Stimulated activated naive B cell treated with anti-CD40 and anti-IgM and Interleukin-4, amounts not matched to agents 10 μg/mL and 1 μg/mL and 100 μg/mL, for 72 hours (primary cell): Measurements from ENCODE around the gene EARS2.
"Not testable (repeated sequence)": the region's sequence is repeated elsewhere in the genome, so short reads cannot be mapped to it uniquely, and the experiment has no call there.

Experiments used
- ATAC-seq, 2 donors: fragments of 150-1000 bp; cut with Tn5 transposase; replicated peaks; 2 replicates each; pipeline ENCODE4 v1.10.0; 2021; ENCODE audit warnings: moderate library complexity in 1 of 2
- DNase-seq: peaks from one replicate; pipeline ENCODE4 v3.0.0; 2021
- H3K27ac Mint-ChIP-seq: one replicate; pipeline ENCODE4 v1.8.0; 2022; ENCODE audit warnings: mild to moderate bottlenecking, mixed read lengths
- H3K27me3 Mint-ChIP-seq, 2 donors: one replicate each; pipeline ENCODE4 v1.8.0; 2022; ENCODE audit warnings: mixed read lengths in 2 of 2
- H3K36me3 Mint-ChIP-seq, 2 donors: one replicate each; pipeline ENCODE4 v1.8.0; 2022; ENCODE audit warnings: mixed read lengths in 2 of 2, mild to moderate bottlenecking in 1 of 2
- H3K4me1 Mint-ChIP-seq, 2 donors: one replicate each; pipeline ENCODE4 v1.8.0; 2022; ENCODE audit warnings: mixed read lengths in 2 of 2, mild to moderate bottlenecking in 1 of 2
- H3K4me3 Mint-ChIP-seq, 2 donors: one replicate each; pipeline ENCODE4 v1.8.0; 2022; ENCODE audit warnings: mild to moderate bottlenecking in 2 of 2, mixed read lengths in 2 of 2, moderate library complexity in 1 of 2
- H3K9me3 Mint-ChIP-seq, 2 donors: one replicate each; pipeline ENCODE4 v1.8.0; 2022; ENCODE audit warnings: mixed read lengths in 2 of 2, mild to moderate bottlenecking in 1 of 2

EARS2 gene

DNA sequence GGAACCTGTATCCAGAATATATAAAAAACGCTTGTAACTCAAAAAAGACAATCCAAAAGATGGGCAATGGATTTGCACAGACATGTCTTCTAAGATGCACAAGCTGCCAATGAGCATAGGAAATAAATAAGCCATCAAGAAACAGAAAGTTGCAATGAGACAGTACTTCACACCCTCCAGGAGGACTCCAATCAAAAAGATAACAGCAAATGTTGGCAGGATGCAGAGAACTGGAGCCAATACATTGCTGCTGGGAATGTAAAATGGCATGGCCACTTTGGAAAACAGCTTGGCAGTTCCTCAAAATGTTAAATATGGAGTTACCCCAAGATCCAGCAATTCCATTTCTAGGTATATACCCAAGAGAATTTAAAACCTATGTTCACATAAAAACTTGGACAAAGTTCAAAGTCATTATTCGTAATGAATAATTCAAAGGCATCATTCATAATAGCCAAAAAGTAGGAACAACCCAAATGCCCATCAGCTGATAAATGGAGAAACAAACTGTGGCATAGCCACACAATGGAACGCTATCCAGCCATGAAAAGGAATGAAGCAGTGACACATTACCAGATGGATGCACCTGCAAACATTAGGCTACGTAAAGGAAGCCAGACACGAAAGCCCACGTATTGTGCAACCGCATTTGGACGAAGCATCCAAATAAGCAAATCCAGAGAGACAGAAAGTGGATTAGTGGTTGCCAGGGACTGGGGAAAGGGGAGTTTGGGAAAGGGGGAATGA is 72.5 kb downstream of the EARS2 start:
- Mint-ChIP-seq H3K27me3 (no peaks in the 10 kb centered on the region), H3K9me3 (no peaks in the 10 kb centered on the region), H3K36me3 (peaks cover 33 to 58% of the 10 kb centered on the region in 2 donors), H3K4me3 (no peak overlapping the region), H3K4me1 (peaks cover 3 to 8% of the 10 kb centered on the region in 2 donors), H3K27ac (no peak overlapping the region)
- DNase-seq: no peak
- no peak for ATAC-seq

GRCh38 chr16:23483492-23483891 is 73.7 kb downstream of the EARS2 start:
- H3K9me3 Mint-ChIP-seq, H3K27me3 Mint-ChIP-seq, ATAC-seq, DNase-seq, H3K4me3 Mint-ChIP-seq: not testable (repeated sequence)
- Mint-ChIP-seq H3K36me3 (peaks cover 39 to 67% of the 10 kb centered on the region in 2 donors), H3K4me1 (peaks cover 10 to 17% of the 10 kb centered on the region in 2 donors), H3K27ac (peak overlapping the region; percentile 81)

DNA sequence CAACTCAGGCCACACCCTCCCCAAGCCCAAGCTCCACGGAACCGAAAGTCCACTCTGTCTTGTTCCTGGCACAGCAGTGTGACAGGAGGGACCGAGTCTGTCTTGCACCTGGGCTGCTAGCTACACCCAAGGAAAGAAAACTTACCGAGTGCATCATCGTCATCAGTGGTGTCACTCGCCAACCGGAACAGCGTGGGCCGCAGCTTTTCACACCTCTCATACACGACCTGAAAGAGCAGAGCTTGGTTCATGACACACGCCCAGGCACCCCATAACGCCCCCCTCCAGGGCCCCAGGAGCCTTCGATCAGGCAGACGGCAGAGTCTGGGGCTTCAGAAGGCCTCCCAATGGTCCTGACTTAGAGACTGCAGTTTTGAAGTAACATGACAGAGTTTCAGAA is 74.4 kb downstream of the EARS2 start:
- Mint-ChIP-seq H3K27me3 (no peaks in the 10 kb centered on the region), H3K27ac (peak overlapping the region; percentile 81), H3K4me1 (peaks cover 10 to 17% of the 10 kb centered on the region in 2 donors), H3K9me3 (no peaks in the 10 kb centered on the region), H3K36me3 (peaks cover 45 to 70% of the 10 kb centered on the region in 2 donors), H3K4me3 (no peak overlapping the region)
- no peak for DNase-seq
- peak in 1 of 2 donors; percentile 46 for ATAC-seq

GRCh38 chr16:23480257-23480656 is 76.9 kb downstream of the EARS2 start:
- DNase-seq (no peak), ATAC-seq (no peak)
- Mint-ChIP-seq H3K9me3 (no peaks in the 10 kb centered on the region), H3K4me3 (no peak overlapping the region), H3K27ac (peak overlapping the region; percentile 73), H3K27me3 (no peaks in the 10 kb centered on the region), H3K4me1 (peaks cover 10 to 32% of the 10 kb centered on the region in 2 donors), H3K36me3 (peaks cover 49 to 73% of the 10 kb centered on the region in 2 donors)

- peaks cover 10 to 32% of the 10 kb centered on the region in 2 donors for H3K4me1 Mint-ChIP-seq
- peak overlapping the region; percentile 73 for H3K27ac Mint-ChIP-seq
- DNase-seq (no peak), ATAC-seq (no peak)
- no peak overlapping the region for H3K4me3 Mint-ChIP-seq
- no peaks in the 10 kb centered on the region for H3K27me3 Mint-ChIP-seq
- no peaks in the 10 kb centered on the region for H3K9me3 Mint-ChIP-seq
- peaks cover 49 to 73% of the 10 kb centered on the region in 2 donors for H3K36me3 Mint-ChIP-seq
Observed at GRCh38 chr16:23479138-23479537, 78.0 kb downstream of the EARS2 start.

DNA sequence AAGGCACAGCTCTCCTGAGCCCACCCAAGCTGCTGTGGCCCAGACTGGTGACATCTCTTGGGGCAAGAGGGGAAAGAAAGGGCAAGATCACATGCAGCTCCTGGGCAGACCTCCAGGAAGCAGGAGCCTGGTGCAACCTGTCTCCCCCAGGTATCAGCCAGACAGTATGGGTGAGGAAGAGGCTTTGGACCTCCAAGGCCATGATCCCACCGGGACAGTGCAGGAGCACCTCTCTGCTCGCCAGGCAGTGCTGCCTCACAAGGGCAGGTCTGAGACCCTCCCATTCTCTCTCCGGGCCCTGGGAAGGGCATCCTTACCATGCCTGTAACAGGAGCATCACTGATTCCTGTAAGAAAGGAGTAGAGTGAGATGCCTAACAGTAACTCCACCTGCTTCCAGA is 78.6 kb downstream of the EARS2 start:
- Mint-ChIP-seq H3K27ac (peak overlapping the region; percentile 73), H3K36me3 (peaks cover 53 to 77% of the 10 kb centered on the region in 2 donors), H3K9me3 (no peaks in the 10 kb centered on the region), H3K27me3 (no peaks in the 10 kb centered on the region), H3K4me3 (no peak overlapping the region), H3K4me1 (peaks cover 10 to 32% of the 10 kb centered on the region in 2 donors)
- no peak for ATAC-seq
- DNase-seq: no peak

DNA sequence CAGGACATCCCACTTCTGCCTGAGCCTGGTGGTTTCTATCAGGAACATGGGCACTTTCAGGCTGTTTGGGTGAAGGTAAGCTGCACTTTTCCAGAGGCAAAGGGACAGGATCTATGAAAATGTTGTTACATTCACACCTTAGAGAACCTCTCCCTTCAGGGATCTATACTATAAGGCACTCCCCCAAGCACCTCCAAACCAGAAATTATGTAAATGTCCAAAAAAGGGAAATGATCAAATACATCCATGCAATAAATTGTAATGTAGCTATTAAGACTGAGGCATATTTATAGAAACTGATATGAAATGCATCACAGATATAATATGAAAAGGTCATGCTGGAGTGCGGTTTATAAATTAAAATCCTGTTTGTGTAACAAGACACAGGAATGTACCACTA is 80.9 kb downstream of the EARS2 start:
- H3K27me3 Mint-ChIP-seq: no peaks in the 10 kb centered on the region
- no peaks in the 10 kb centered on the region for H3K9me3 Mint-ChIP-seq
- DNase-seq (no peak), ATAC-seq (peak in 1 of 2 donors; percentile 35)
- no peak overlapping the region for H3K4me3 Mint-ChIP-seq
- peak overlapping the region; percentile 89 for H3K27ac Mint-ChIP-seq
- H3K36me3 Mint-ChIP-seq: peaks cover 47 to 57% of the 10 kb centered on the region in 2 donors
- H3K4me1 Mint-ChIP-seq: peaks cover 7 to 27% of the 10 kb centered on the region in 2 donors
